NCI-H774 (cell line): ENCODE measurements around the gene SGCE.

Source experiments
- DNase-seq: peaks from one replicate; lab custom pipeline; 2025; lab: John Stamatoyannopoulos, UW

The SGCE gene

GRCh38 chr7:94567396-94567795, 88.5 kb downstream of the SGCE start:
- DNase-seq, result no peak

GRCh38 chr7:94565247-94565894, 90.6 kb downstream of the SGCE start:
- no peak for DNase-seq

- no peak for DNase-seq
Measured at GRCh38 chr7:94562525-94562924, 93.4 kb downstream of the SGCE start.

GRCh38 chr7:94561841-94562514, 94.0 kb downstream of the SGCE start:
- no peak for DNase-seq

GRCh38 chr7:94559972-94560371, 96.0 kb downstream of the SGCE start:
- DNase-seq, result no peak

GRCh38 chr7:94557215-94557614, 98.7 kb downstream of the SGCE start:
- DNase-seq, result no peak

GRCh38 chr7:94556028-94556427, 99.9 kb downstream of the SGCE start:
- DNase-seq, result no peak

GRCh38 chr7:94547126-94547525, 108.8 kb downstream of the SGCE start:
- no peak for DNase-seq

GRCh38 chr7:94540428-94540827, 115.5 kb downstream of the SGCE start:
- no peak for DNase-seq
